ENCODE data around the gene CCNT1. TPM values are rescaled to one million over a fixed set of nuclear protein-coding genes. Genes with fewer than 3 reads are reported as not detected.

CCNT1 gene
- 79.2 and 93.9 TPM in 2 replicates for total RNA-seq (2013; cell fraction: nucleolus; rRNA removed)
- total RNA-seq (2014; rRNA removed) (22.8 and 25.1 TPM in 2 replicates), total RNA-seq (2014; rRNA removed; fragmentation: Illumina TruSeq; extraction: Trizol) (28.8 and 29.1 TPM in 2 replicates), total RNA-seq (2021) (36.2 and 37.3 TPM in 2 replicates), polyA plus RNA-seq (2011; rRNA removed) (29.1 and 34.2 TPM in 2 replicates), polyA plus RNA-seq (2014; fragmentation: Illumina TruSeq; extraction: Trizol) (23.5 and 26.5 TPM in 2 replicates), polyA plus RNA-seq (2014; fragmentation: Nextera tagmentation; extraction: Ambion mirVana) (1 to 10 TPM; 6.3 to 6.5 TPM), polyA plus RNA-seq (2014; rRNA removed) (13.3 and 17.3 TPM in 2 replicates), polyA plus RNA-seq (2016; fragmentation: Nextera tagmentation; extraction: Ambion mirVana) (10 to 100 TPM in 1 of 2 experiments, 1 to 10 TPM in 1; 9.4 to 10.7 TPM), polyA minus RNA-seq (2011; rRNA and poly(A)+ RNA removed) (93.7 and 161 TPM in 2 replicates), Bru-seq, nascent RNA (percentile 93 among the genes with signal in this experiment), BruChase-seq, experiment 1, labeled RNA remaining after a 6-hour chase (percentile 93 among the genes with signal in this experiment), BruChase-seq, experiment 2, labeled RNA remaining after a 2-hour chase (percentile 98 among the genes with signal in this experiment)
- 11.4 TPM for polyA plus RNA-seq (2011; ENCODE audit: low read depth)
- 16.2 and 19.7 TPM in 2 replicates for polyA plus RNA-seq (2011; cell fraction: cytosol; rRNA removed)
- polyA plus RNA-seq (2011; cell fraction: nucleus; rRNA removed), result 28.7 and 30.4 TPM in 2 replicates
- 12.2 and 14.3 TPM in 2 replicates for polyA plus RNA-seq (2012)
- polyA minus RNA-seq (2011; cell fraction: cytosol; rRNA and poly(A)+ RNA removed), result 21.2 and 23.1 TPM in 2 replicates
- polyA minus RNA-seq (2011; cell fraction: nucleus; rRNA and poly(A)+ RNA removed), result 29.5 and 29.8 TPM in 2 replicates
- long read RNA-seq, experiment 1, full-length matches to known transcripts, result 1 of 3 reads
- long read RNA-seq, experiment 1, partial matches to known transcripts, result 0 of 3 reads
- long read RNA-seq, experiment 1, other reads (novel, unspliced or antisense), result 2 of 3 reads
- long read RNA-seq, experiment 2, full-length matches to known transcripts, result 17 of 46 reads
- long read RNA-seq, experiment 2, partial matches to known transcripts, result 5 of 46 reads
- long read RNA-seq, experiment 2, other reads (novel, unspliced or antisense), result 24 of 46 reads

GRCh38 chr12:48716493-48717251 lies at the start of gene CCNT1:
TSS of gene CCNT1 (minus strand) at chr12:48716707. CDS start at chr12:48716675, 32 bp downstream.
- SMC1A ChIA-PET (ENCODE audit: uncharacterized antibody, unreplicated experiment), result interaction anchor here (1.5 to 2.9 kb wide), 2 partner anchors 34 to 79 kb away, joined by 5 to 7 read pairs; partner anchors contain the start of gene KANSL2
- peak; percentile 33; the same call in 1 of the 2 replicates for TF ChIP-seq MYB (IDR thresholded peaks at IDR 0.05; ENCODE audit: borderline replicate concordance, low read depth, low read length)
- no peak for TF ChIP-seq NR2C2 (IDR thresholded peaks at IDR 0.05; ENCODE audit: borderline replicate concordance, control insufficient read depth, insufficient read length, low read depth)
- TF ChIP-seq BACH1 (IDR thresholded peaks at IDR 0.05; ENCODE audit: borderline replicate concordance), result peak; percentile 35; the same call in 1 of the 2 replicates
- TF ChIP-seq BMI1 (IDR thresholded peaks at IDR 0.05; ENCODE audit: borderline replicate concordance), result no peak
- no peak for TF ChIP-seq ZNF384 (IDR thresholded peaks at IDR 0.05; ENCODE audit: borderline replicate concordance, low read depth, low read length)
- TF ChIP-seq CHD4 (IDR thresholded peaks at IDR 0.05), result no peak
- TF ChIP-seq EED (IDR thresholded peaks at IDR 0.05; ENCODE audit: low read depth), result no peak
- no peak for TF ChIP-seq ZNF622 (IDR thresholded peaks at IDR 0.05)
- TF ChIP-seq, protein P1, sequence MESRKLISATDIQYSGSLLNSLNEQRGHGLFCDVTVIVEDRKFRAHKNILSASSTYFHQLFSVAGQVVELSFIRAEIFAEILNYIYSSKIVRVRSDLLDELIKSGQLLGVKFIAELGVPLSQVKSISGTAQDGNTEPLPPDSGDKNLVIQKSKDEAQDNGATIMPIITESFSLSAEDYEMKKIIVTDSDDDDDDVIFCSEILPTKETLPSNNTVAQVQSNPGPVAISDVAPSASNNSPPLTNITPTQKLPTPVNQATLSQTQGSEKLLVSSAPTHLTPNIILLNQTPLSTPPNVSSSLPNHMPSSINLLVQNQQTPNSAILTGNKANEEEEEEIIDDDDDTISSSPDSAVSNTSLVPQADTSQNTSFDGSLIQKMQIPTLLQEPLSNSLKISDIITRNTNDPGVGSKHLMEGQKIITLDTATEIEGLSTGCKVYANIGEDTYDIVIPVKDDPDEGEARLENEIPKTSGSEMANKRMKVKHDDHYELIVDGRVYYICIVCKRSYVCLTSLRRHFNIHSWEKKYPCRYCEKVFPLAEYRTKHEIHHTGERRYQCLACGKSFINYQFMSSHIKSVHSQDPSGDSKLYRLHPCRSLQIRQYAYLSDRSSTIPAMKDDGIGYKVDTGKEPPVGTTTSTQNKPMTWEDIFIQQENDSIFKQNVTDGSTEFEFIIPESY (IDR thresholded peaks at IDR 0.05), result 0 out of 2 replicates have a peak, but pooled peaks have one; percentile 7
- TF ChIP-seq SREBF2 (IDR thresholded peaks at IDR 0.05; ENCODE audit: low read length), result no peak
- no peak for TF ChIP-seq SUPT20H (IDR thresholded peaks at IDR 0.05; ENCODE audit: borderline replicate concordance, control insufficient read depth, low read depth, low read length)
- TF ChIP-seq NFIC (IDR thresholded peaks at IDR 0.05; ENCODE audit: low read depth, low read length), result 0 out of 2 replicates have a peak, but pooled peaks have one; percentile 34
- no peak for TF ChIP-seq ZZZ3 (IDR thresholded peaks at IDR 0.05; ENCODE audit: control insufficient read depth, insufficient read length, low read depth)
- TF ChIP-seq MEF2B (IDR thresholded peaks at IDR 0.05; ENCODE audit: partially characterized antibody, poor library complexity, severe bottlenecking), result peak; percentile 79
- TF ChIP-seq, protein P2, sequence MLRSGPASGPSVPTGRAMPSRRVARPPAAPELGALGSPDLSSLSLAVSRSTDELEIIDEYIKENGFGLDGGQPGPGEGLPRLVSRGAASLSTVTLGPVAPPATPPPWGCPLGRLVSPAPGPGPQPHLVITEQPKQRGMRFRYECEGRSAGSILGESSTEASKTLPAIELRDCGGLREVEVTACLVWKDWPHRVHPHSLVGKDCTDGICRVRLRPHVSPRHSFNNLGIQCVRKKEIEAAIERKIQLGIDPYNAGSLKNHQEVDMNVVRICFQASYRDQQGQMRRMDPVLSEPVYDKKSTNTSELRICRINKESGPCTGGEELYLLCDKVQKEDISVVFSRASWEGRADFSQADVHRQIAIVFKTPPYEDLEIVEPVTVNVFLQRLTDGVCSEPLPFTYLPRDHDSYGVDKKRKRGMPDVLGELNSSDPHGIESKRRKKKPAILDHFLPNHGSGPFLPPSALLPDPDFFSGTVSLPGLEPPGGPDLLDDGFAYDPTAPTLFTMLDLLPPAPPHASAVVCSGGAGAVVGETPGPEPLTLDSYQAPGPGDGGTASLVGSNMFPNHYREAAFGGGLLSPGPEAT (IDR thresholded peaks at IDR 0.05; ENCODE audit: low read depth), result peak; percentile 88

More at GRCh38 chr12:48716493-48717251, at the start of gene CCNT1:
- Histone ChIP-seq H3K27ac (ENCODE audit: control insufficient read depth, insufficient read depth) (peak within 1 kb of the TSS; percentile 96), H4K20me1 (ENCODE audit: control insufficient read depth, insufficient read depth) (no peaks in the 10 kb centered on the region; the same call in 1 of the 2 replicates), H3K36me3 (ENCODE audit: control insufficient read depth in 2 of 2, insufficient read depth in 2 of 2, low read length in 1 of 2) (no peaks in the 10 kb centered on the region; a peak in 1 of 4 replicates), H3K4me2 (ENCODE audit: control insufficient read depth, insufficient read depth) (peak within 1 kb of the TSS; percentile 97), H3K9me3 (replicated peaks; ENCODE audit: control insufficient read depth, insufficient read depth, low read length) (no peaks in the 10 kb centered on the region; the same call in 2 of the 3 replicates), H3K4me1 (ENCODE audit: control insufficient read depth, insufficient read depth, low read length) (peaks cover 10% of the 10 kb centered on the region; the same call in 1 of the 2 replicates), H3K9ac (ENCODE audit: control insufficient read depth, insufficient read depth, low read length) (peak within 1 kb of the TSS; percentile 100), H2AFZ (ENCODE audit: control insufficient read depth, low read depth, low read length) (peak within 1 kb of the TSS; percentile 82), H3K4me3 (peak within 1 kb of the TSS; percentile 94), H3K79me2 (ENCODE audit: control insufficient read depth, insufficient read depth, low read length) (peaks cover 43% of the 10 kb centered on the region), H3K27me3 (replicated peaks in 1 of 2; ENCODE audit: control insufficient read depth in 2 of 2, insufficient read depth in 2 of 2, low read length in 1 of 2) (no peaks in the 10 kb centered on the region)
- CTCF ChIA-PET, result interaction anchor here (0.7 to 1.2 kb wide), 3 partner anchors 9 to 98 kb away, joined by 3 read pairs; no protein-coding TSS in a partner anchor
- FAIRE-seq (peak; percentile 96), ATAC-seq (peak; percentile 95), DNase-seq (ENCODE audit: low read depth, low spot score) (peak; percentile 100)
- RAD21 ChIA-PET (ENCODE audit: unreplicated experiment), result interaction anchor here (2.1 kb wide), 1 partner anchor 78 kb away, joined by 7 read pairs; no protein-coding TSS in a partner anchor
- in situ Hi-C loops (cut with MboI), result no loop called here
- WGBS (ENCODE audit: insufficient coverage, insufficient replicate concordance, low lambda C conversion rate, missing lambda C conversion rate), result 1% methylated on average over 61 of the region's 61 CpGs
- no TSS peak for BruUV-seq (replicated peaks)
- POLR2A ChIA-PET, result no interaction called here
- intact Hi-C loops (cut with micrococcal nuclease; ENCODE audit: unreplicated experiment), result loop anchor here (2.0 kb wide), 1 partner anchor 34 kb away; the partner anchor contains the start of gene KANSL2
